ENCODE measurements around the gene SLCO2B1. TPM values are rescaled to one million over a fixed set of nuclear protein-coding genes. Genes with fewer than 3 reads are reported as not detected.
A peak's percentile ranks its signal among the peaks of the same experiment; 100 is the strongest.

SLCO2B1 gene
- total and polyA plus RNA-seq, 11 donors, result 4.7 to 167 (median 15.8) TPM

GRCh38 chr11:75205564-75206020, 54.7 kb downstream of the SLCO2B1 start:
- intact Hi-C loops (cut with DNase I), result loop anchor here (1.0 to 5.0 kb wide), 8 partner anchors 37 to 277 kb away; partner anchors contain the start of gene TPBGL (in 3 of the 10)
- no peak for ATAC-seq

GRCh38 chr11:75208446-75208845, 57.5 kb downstream of the SLCO2B1 start:
- DNase-seq (no peak), ATAC-seq (no peak)
- TF ChIP-seq POLR2A (IDR thresholded peaks at IDR 0.05) (no peak), CTCF (IDR thresholded peaks at IDR 0.05) (no peak)
- Histone ChIP-seq H3K4me1 (peaks cover 0 to 9% (median 0%) of the 10 kb centered on the region in 12 donors), H3K27ac (no peak overlapping the region), H3K36me3 (peaks cover 0 to 7% (median 0%) of the 10 kb centered on the region in 9 donors), H3K4me3 (no peak overlapping the region), H3K9me3 (no peaks in the 10 kb centered on the region), H3K27me3 (peaks cover 0 to 12% (median 0%) of the 10 kb centered on the region in 9 donors)
- 25 to 28% (median 25%) methylated on average over 2 of the region's 2 CpGs for WGBS, 4 donors
- intact Hi-C loops (cut with DNase I), result loop anchor here in 6 of 10 donors (5.0 kb wide), 2 partner anchors 34 to 39 kb away; partner anchors contain the start of gene TPBGL (in 3 of the 6)

More at GRCh38 chr11:75205564-75206020, 54.7 kb downstream of the SLCO2B1 start:
- peaks cover 0 to 9% (median 0%) of the 10 kb centered on the region in 12 donors for H3K4me1 ChIP-seq
- H3K36me3 ChIP-seq, result peaks cover 0 to 27% (median 0%) of the 10 kb centered on the region in 9 donors
- 74 to 85% (median 79%) methylated on average over 5 of the region's 5 CpGs for WGBS, 4 donors
- no peak overlapping the region for H3K4me3 ChIP-seq
- no peaks in the 10 kb centered on the region for H3K9me3 ChIP-seq
- H3K27ac ChIP-seq, result no peak overlapping the region
- no peak for DNase-seq
- no peak for TF ChIP-seq POLR2A (IDR thresholded peaks at IDR 0.05)
- no peak for TF ChIP-seq CTCF (IDR thresholded peaks at IDR 0.05)
- peaks cover 0 to 12% (median 0%) of the 10 kb centered on the region in 9 donors for H3K27me3 ChIP-seq

GRCh38 chr11:75212411-75212810, 61.5 kb downstream of the SLCO2B1 start:
- ATAC-seq, result no peak

GRCh38 chr11:75214411-75214821, 63.5 kb downstream of the SLCO2B1 start:
- peak in 6 of 12 donors; percentile 10 to 43 (median 24) for TF ChIP-seq CTCF (IDR thresholded peaks at IDR 0.05)
- no peak for TF ChIP-seq POLR2A (IDR thresholded peaks at IDR 0.05)
- ATAC-seq (peak in 3 of 4 donors; percentile 64 to 87 (median 81)), DNase-seq (peak; percentile 79 to 88 (median 80))
- Histone ChIP-seq H3K27ac (no peak overlapping the region), H3K27me3 (peaks cover 0 to 9% (median 0%) of the 10 kb centered on the region in 9 donors), H3K9me3 (no peaks in the 10 kb centered on the region), H3K4me3 (no peak overlapping the region), H3K4me1 (no peaks in the 10 kb centered on the region), H3K36me3 (no peaks in the 10 kb centered on the region)
- intact Hi-C loops (cut with DNase I), result no loop called here
- WGBS, 4 donors, result 0 to 3% (median 2%) methylated on average over 8 of the region's 8 CpGs

More at GRCh38 chr11:75212411-75212810, 61.5 kb downstream of the SLCO2B1 start:
- WGBS, 4 donors, result 74 to 80% (median 78%) methylated on average over 5 of the region's 5 CpGs
- Histone ChIP-seq H3K4me1 (no peaks in the 10 kb centered on the region), H3K27ac (no peak overlapping the region), H3K36me3 (no peaks in the 10 kb centered on the region), H3K9me3 (no peaks in the 10 kb centered on the region), H3K27me3 (peaks cover 0 to 13% (median 0%) of the 10 kb centered on the region in 9 donors), H3K4me3 (no peak overlapping the region)
- no peak for TF ChIP-seq CTCF (IDR thresholded peaks at IDR 0.05)
- no peak for TF ChIP-seq POLR2A (IDR thresholded peaks at IDR 0.05)
- no peak for DNase-seq
- intact Hi-C loops (cut with DNase I), result no loop called here

All from heart left ventricle (tissue), 16 donors.